Activated CD8-positive, alpha-beta memory T cell treated with anti-CD3 and anti-CD28 coated beads, Interleukin-2, amount 50 U/mL, for 24 hours (primary cell): ENCODE data around the gene ATAT1.

ENCODE experiments used
- DNase-seq: peaks from one replicate; pipeline ENCODE4 v3.0.0-alpha.2; 2020; ENCODE audit errors: extremely low read depth

ATAT1 gene

GRCh38 chr6:30626484-30627366 lies at the start of gene ATAT1:
Gene ATAT1 (plus strand): TSS chr6:30626874.
- DNase-seq, result peak; percentile 73

GRCh38 chr6:30578051-30578450 lies 48.6 kb upstream of the ATAT1 start:
- no peak for DNase-seq

GRCh38 chr6:30583921-30584320 lies 42.8 kb upstream of the ATAT1 start:
- DNase-seq, result no peak

- DNase-seq, result no peak
These were observed 36.8 kb upstream of the ATAT1 start for GRCh38 chr6:30589754-30590358.

- DNase-seq, result no peak
These were observed 36.2 kb upstream of the ATAT1 start for GRCh38 chr6:30590509-30590908.

GRCh38 chr6:30591008-30591407 lies 35.7 kb upstream of the ATAT1 start:
- DNase-seq, result no peak

GRCh38 chr6:30592287-30592686 lies 34.4 kb upstream of the ATAT1 start:
- no peak for DNase-seq

GRCh38 chr6:30597315-30598144 lies 29.1 kb upstream of the ATAT1 start:
- DNase-seq, result peak; percentile 63

- DNase-seq, result no peak
These were observed 27.6 kb upstream of the ATAT1 start for GRCh38 chr6:30598912-30599624.

GRCh38 chr6:30599625-30600324 lies 26.9 kb upstream of the ATAT1 start:
- DNase-seq, result no peak

- DNase-seq, result no peak
These were observed 26.2 kb upstream of the ATAT1 start for GRCh38 chr6:30600451-30600961.

GRCh38 chr6:30601436-30601814 lies 25.2 kb upstream of the ATAT1 start:
- no peak for DNase-seq

GRCh38 chr6:30601815-30602641 lies 24.6 kb upstream of the ATAT1 start:
- DNase-seq, result no peak

- DNase-seq, result no peak
These were observed 22.7 kb upstream of the ATAT1 start for GRCh38 chr6:30603961-30604360.

- DNase-seq, result no peak
These were observed 16.6 kb upstream of the ATAT1 start for GRCh38 chr6:30610065-30610464.

- no peak for DNase-seq
These were observed 15.4 kb upstream of the ATAT1 start for GRCh38 chr6:30611150-30611855.

- no peak for DNase-seq
These were observed 14.8 kb upstream of the ATAT1 start for GRCh38 chr6:30611856-30612194.

- DNase-seq, result no peak
These were observed 14.5 kb upstream of the ATAT1 start for GRCh38 chr6:30612213-30612612.

- no peak for DNase-seq
These were observed 13.9 kb upstream of the ATAT1 start for GRCh38 chr6:30612687-30613248.
